Stimulated activated CD8-positive, alpha-beta memory T cell treated with anti-CD3 and anti-CD28 coated beads, Interleukin-4, amount 100 ng/mL, for 4 hours (primary cell): ENCODE results near the gene CLECL1.
"Not testable (repeated sequence)": the region's sequence is repeated elsewhere in the genome, so short reads cannot be mapped to it uniquely, and the experiment has no call there.

Source experiments
- DNase-seq, 2 donors: peaks; one replicate each; pipeline ENCODE4 v3.0.0-alpha.2; 2020; ENCODE audit warnings: low read depth in 2 of 2, low spot score in 1 of 2

CLECL1 gene

GRCh38 chr12:9697619-9698018, 35.3 kb downstream of the CLECL1 start:
- no peak for DNase-seq

GRCh38 chr12:9695661-9696060, 37.2 kb downstream of the CLECL1 start:
- DNase-seq: not testable (repeated sequence)

- not testable (repeated sequence) for DNase-seq
These were observed 37.7 kb downstream of the CLECL1 start for GRCh38 chr12:9695150-9695549.

GRCh38 chr12:9694241-9694640, 38.7 kb downstream of the CLECL1 start:
- no peak for DNase-seq

- no peak for DNase-seq
These were observed 40.0 kb downstream of the CLECL1 start for GRCh38 chr12:9692909-9693308.

- DNase-seq: no peak
These were observed 45.7 kb downstream of the CLECL1 start for GRCh38 chr12:9687228-9687627.

- DNase-seq: no peak
These were observed 47.0 kb downstream of the CLECL1 start for GRCh38 chr12:9685915-9686314.

- not testable (repeated sequence) for DNase-seq
These were observed 47.5 kb downstream of the CLECL1 start for GRCh38 chr12:9685366-9685765.

- not testable (repeated sequence) for DNase-seq
These were observed 49.9 kb downstream of the CLECL1 start for GRCh38 chr12:9682949-9683348.

GRCh38 chr12:9682508-9682907, 50.4 kb downstream of the CLECL1 start:
- DNase-seq: not testable (repeated sequence)

- DNase-seq: no peak
These were observed 58.7 kb downstream of the CLECL1 start for GRCh38 chr12:9674226-9674590.

- DNase-seq: no peak
These were observed 59.3 kb downstream of the CLECL1 start for GRCh38 chr12:9673404-9674225.
